Measurements from ENCODE around the gene CD96.
"Not testable (repeated sequence)": the region's sequence is repeated elsewhere in the genome, so short reads cannot be mapped to it uniquely, and the experiment has no call there.

CD96 gene

DNA sequence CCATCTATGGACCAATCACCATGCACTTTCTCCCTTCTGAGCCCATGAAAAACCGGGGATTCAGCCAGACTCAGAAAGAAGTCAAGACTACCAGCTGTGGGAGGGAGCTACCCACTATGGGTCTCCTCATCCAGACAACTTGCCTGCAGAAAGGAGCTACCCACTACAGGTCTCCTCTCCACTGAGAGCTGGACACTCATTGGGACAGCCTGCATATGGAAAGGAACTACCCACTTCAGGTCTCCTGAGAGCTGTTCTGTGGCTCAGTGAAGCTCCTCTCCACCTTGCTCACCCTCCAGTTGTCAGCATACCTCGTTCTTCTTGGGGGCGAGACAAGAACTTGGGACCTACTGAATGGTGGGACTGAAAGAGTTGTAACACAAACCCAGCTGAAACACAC is 75.4 kb downstream of the CD96 start:
- DNase-seq = no peak
- intact Hi-C loops (cut with DNase I) = no loop called here

GRCh38 chr3:111617912-111618601 is 76.1 kb downstream of the CD96 start:
- intact Hi-C loops (cut with DNase I) = no loop called here
- peak in 1 of 10 donors; percentile 57 for DNase-seq

- no peak for DNase-seq
- intact Hi-C loops (cut with DNase I) = no loop called here
Observed at GRCh38 chr3:111618945-111619344, 76.9 kb downstream of the CD96 start.

- intact Hi-C loops (cut with DNase I) = no loop called here
- no peak for DNase-seq
Observed at GRCh38 chr3:111619833-111620232, 77.8 kb downstream of the CD96 start.

GRCh38 chr3:111621535-111621934 is 79.5 kb downstream of the CD96 start:
- DNase-seq = no peak
- intact Hi-C loops (cut with DNase I) = no loop called here

- DNase-seq = no peak
- intact Hi-C loops (cut with DNase I) = no loop called here
Observed at GRCh38 chr3:111627092-111627491, 85.1 kb downstream of the CD96 start.

GRCh38 chr3:111629018-111629417 is 87.0 kb downstream of the CD96 start:
- intact Hi-C loops (cut with DNase I); DNase-seq: not testable (repeated sequence)

DNA sequence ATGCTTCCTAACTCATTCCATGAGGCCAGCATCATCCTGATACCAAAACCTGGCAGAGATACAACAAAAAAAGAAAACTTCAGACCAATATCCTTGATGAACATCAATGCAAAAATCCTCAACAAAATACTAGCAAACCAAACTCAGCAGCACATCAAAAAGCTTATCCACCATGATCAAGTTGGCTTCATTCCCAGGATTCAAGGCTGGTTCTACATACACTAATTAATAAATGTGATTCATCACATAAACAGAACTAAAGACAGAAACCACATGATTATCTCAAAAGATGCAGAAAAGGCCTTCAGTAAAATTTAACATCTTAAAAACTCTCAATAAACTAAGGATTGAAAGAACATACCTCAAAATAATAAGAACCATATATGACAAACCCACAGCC is 88.6 kb downstream of the CD96 start:
- intact Hi-C loops (cut with DNase I); DNase-seq: not testable (repeated sequence)

- DNase-seq = no peak
- intact Hi-C loops (cut with DNase I) = no loop called here
Observed at GRCh38 chr3:111635403-111635802, 93.4 kb downstream of the CD96 start.

GRCh38 chr3:111636366-111636885 is 94.4 kb downstream of the CD96 start:
- no peak for DNase-seq
- intact Hi-C loops (cut with DNase I) = no loop called here

DNA sequence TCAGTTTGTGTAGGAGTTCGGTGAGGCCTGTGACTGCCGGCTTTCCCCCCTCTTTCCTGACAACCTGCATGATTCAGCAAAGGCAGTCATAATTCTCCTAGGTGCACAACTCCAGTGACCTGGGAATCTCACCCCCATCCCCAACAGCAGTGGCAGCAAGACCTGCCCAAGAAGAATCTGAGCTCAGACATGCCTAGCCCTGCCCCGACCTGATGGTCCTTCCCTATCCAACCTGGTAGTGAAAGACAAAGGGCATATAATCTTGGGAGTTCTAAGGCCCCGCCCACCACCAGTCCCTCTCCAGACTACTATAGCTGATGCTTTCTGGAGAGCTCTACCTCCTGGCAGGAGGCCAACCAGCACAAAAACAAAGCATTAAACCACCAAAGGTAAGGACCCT is 97.3 kb downstream of the CD96 start:
- no peak for DNase-seq
- intact Hi-C loops (cut with DNase I) = no loop called here

DNA sequence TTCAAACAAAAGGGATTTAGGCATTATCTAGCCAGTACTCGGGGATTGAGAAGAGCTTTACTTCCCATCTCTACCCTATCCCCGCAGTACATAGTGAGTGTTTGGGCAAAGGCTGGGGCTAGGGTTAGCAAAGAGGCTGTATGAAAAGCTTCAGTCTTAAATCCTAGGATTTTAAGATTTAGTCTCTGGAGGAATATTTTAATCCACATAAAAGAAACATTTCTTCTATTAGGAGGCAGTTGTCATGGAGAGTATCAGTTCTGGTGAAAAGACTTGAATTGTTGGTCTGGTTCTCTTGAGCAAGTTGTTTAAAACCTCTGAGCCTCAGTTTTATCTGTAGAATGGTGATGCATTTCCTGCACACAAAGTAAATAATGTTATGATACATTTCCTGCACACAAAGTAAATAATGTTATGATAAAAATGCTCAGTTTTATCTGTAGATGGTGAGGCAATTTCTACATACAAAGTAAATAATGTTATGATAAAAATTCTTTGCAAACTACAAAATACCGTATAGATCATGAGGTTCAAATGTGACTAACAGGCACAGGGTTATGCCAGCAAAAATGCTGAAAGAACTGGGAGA is 107.1 kb downstream of the CD96 start:
- intact Hi-C loops (cut with DNase I) = no loop called here
- DNase-seq = no peak

DNA sequence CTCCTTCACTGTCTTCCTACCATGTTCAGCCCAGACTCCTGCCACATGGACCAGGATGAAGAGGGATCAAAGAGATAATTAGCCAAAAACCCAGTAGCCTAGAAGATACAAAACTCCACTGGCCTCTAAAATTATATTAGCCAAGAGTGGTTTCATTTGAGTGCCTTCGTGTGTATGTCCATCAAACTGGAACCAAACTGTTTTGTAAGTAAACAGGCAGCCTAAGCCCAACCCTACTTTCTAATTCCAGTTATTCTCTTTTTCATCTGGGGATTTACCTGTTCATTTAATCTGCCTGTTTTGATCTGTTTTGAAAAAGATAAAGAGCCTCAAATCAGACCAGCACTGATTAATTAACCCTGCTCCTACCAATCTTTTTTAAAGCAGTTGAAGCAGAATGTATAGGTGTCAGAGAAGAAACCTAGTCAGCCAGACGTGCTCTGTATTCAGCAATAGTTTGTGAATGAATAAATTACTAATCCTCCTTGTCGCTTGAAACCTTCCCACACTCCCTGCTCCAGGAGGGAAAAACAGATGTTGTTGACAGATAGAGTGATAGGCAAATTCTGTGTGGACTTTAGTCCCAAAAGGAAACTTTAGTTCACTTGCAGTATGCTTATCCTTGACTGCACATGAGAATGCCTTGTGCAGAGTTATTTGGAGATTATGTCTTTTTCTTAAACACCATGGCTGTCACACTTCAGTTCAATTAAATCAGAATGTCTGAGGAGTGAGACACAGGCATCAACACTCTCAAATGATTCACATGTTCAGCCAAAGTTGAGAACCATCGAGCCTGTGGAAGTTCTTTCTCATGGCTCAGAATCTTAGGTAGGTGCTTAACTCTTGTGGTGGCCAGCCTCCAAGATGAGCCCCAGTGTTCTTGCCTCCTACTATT is 108.6 kb downstream of the CD96 start:
- intact Hi-C loops (cut with DNase I) = no loop called here
- DNase-seq = no peak

DNA sequence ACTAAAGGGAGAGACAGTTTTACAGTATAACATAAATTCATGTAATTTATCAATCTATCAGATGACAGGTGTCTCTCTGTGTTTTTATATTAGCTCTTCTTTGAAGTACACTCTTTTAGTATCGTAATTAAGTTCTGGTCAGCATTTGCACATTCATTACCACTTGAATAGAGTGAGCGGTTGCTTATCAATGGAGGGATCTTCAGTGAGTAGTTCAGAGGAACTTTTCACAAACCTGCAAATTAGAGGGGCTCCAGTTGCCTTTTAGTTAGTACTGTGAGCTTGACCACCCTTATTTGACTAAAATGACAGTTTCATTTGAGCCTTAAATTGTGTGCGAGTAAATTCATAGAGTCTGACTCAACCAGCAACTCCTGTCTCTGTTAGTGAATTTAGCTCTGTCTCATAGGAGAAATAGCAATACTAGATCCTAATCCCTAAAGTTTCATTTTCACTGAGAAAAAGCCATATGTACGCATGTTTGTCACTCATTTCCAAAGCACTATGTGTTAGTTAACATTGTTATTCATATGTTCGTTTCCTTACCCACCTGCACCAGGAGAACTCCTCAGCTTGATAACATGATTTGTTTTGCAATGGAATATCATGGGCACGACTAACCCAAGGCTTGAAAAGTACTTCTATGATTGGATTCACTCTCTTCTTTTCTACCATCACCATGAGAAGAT is 110.6 kb downstream of the CD96 start:
- intact Hi-C loops (cut with DNase I) = no loop called here
- DNase-seq = no peak

- DNase-seq = no peak
- intact Hi-C loops (cut with DNase I) = no loop called here
Observed at GRCh38 chr3:111653766-111654165, 111.8 kb downstream of the CD96 start.

GRCh38 chr3:111662012-111662411 is 120.0 kb downstream of the CD96 start:
- intact Hi-C loops (cut with DNase I) = no loop called here
- DNase-seq = no peak

DNA sequence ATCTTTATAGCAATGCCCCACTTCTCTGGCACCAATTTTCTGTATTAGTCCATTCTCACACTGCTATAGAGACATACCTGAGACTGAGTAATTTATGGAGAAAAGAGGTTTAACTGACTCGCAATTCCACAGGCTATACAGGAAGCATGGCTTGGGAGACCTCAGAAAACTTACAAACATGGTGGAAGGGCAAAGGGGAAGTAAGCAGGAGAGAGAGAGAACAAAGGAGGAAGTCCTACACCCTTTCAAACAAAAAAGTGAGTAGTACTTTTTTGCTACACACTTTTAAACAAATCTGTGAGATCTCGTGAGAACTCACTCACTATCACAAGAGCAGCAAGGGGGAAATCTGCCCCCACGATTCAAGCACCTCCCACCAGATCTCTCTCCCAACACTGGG is 120.9 kb downstream of the CD96 start:
- intact Hi-C loops (cut with DNase I) = no loop called here

GRCh38 chr3:111666041-111666735 is 124.2 kb downstream of the CD96 start:
- DNase-seq = no peak
- intact Hi-C loops (cut with DNase I) = loop anchor here (5.0 kb wide), 1 partner anchor 301 kb away; no protein-coding TSS in a partner anchor

More for the DNA sequence above, 120.9 kb downstream of the CD96 start:
- DNase-seq = no peak

DNA sequence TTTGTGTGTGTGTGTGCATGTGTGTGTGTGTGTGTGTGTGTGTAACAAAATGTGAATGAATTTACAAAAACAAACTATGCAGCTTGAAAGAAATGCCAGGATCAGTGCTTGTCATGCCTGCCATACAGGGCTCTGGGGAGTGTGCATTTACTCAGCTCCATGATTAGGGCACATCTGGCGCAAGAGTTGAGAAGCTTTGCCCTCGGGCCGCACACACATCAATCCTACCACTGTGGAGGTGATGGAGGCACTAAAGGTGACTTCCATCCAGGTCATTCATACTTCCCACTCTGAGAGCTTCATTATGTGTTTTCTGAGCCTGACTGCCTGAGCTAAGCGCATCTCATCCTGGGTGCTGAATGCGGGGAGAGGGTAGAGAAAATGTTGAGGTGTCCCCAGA is 125.2 kb downstream of the CD96 start:
- intact Hi-C loops (cut with DNase I) = loop anchor here (5.0 kb wide), 1 partner anchor 300 kb away; no protein-coding TSS in a partner anchor
- no peak for DNase-seq

Measured in posterior cingulate gyrus (tissue), 11 donors.